A673 (cell line): ENCODE measurements around the gene FGF22.

Experiments
- EZH2 ChIP-seq: fragments of 200-600 bp; sonication (generic); IDR thresholded peaks from 2 replicates; pipeline ENCODE4 v1.6.1; 2017; ENCODE audit warnings: borderline replicate concordance, low read depth, mild to moderate bottlenecking, mixed read lengths, antibody characterized with exemption, low read length; ENCODE audit not compliant: poor library complexity, severe bottlenecking
- TF ChIP-seq, protein P1 (sequence below): fragments of 300-800, 200-600 bp; sonication (generic); conservative IDR thresholded peaks from 2 replicates; pipeline ENCODE4 v1.5.1; 2017; ENCODE audit warnings: low read depth, mild to moderate bottlenecking, antibody characterized with exemption, low read length, moderate library complexity, mixed read lengths

DNA sequence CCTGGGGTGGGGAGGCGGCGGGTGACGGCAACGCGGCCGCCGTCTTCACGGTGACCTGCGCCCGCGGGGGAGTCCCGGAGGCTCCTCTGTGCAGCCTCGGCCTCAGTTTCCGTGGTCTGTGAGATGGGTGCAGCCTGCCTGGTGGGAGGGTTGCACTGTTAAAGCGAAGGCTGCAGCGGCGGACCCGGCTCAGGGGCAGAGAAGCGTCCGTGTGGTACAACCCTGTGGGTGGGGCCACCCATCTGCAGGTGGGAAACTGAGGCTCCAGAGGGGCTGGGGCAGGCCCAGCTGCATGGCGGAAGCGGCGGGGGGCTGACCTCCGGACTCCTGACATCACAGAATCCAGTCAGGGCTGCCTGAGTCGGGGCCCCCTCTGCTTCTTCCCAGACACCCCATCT is 481 bp downstream of the FGF22 start:
- TF ChIP-seq, protein P1, sequence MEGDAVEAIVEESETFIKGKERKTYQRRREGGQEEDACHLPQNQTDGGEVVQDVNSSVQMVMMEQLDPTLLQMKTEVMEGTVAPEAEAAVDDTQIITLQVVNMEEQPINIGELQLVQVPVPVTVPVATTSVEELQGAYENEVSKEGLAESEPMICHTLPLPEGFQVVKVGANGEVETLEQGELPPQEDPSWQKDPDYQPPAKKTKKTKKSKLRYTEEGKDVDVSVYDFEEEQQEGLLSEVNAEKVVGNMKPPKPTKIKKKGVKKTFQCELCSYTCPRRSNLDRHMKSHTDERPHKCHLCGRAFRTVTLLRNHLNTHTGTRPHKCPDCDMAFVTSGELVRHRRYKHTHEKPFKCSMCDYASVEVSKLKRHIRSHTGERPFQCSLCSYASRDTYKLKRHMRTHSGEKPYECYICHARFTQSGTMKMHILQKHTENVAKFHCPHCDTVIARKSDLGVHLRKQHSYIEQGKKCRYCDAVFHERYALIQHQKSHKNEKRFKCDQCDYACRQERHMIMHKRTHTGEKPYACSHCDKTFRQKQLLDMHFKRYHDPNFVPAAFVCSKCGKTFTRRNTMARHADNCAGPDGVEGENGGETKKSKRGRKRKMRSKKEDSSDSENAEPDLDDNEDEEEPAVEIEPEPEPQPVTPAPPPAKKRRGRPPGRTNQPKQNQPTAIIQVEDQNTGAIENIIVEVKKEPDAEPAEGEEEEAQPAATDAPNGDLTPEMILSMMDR = no peak
- TF ChIP-seq EZH2 = no peak
